GM18909 (cell line): ENCODE measurements around the gene DHX40.
"Not testable (repeated sequence)": the region's sequence is repeated elsewhere in the genome, so short reads cannot be mapped to it uniquely, and the experiment has no call there.

Experiments
- ATAC-seq: cut with Tn5 transposase; IDR thresholded peaks from one replicate; pipeline ENCODE4 v1.9.1; 2021; ENCODE audit warnings: mild to moderate bottlenecking; ENCODE audit not compliant: unreplicated experiment, poor library complexity

Gene DHX40

DNA sequence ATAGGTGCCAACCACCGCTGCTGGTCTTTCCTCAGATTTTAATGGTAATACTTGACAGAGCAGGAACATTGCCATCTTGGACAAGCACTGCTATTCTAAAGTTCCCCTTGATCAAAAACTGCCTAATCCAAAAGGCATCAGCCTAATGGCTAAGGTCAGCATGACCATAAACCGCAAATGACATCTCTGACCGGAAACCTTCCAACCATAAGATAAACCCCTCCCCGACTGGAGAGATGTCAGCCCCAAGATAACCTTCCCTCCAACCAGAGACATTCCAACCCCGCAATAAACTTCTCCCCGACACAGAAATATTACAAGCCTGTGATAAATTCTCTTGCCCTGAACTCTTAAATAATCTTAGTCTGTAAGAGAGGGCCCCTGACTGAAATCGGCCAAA is 7.4 kb upstream of the DHX40 start:
- no peak for ATAC-seq

DNA sequence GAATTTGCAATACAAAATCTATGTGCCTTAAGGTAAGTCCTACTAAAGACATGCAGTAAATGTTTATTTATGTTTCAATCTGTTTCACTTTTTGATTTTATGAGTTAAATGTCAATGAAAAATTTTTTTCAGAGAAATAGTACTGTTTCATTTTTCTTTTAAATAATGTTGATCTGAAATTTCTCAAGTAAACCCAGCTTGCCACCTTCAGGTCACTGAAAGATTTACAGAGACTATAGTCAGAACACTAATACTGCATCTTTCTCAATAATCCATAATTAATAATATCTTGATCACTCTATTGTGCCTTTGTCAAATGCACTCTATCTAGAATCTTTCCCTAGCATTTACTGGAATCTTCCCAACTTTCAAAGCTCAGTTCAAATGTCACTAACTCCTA is 6.5 kb upstream of the DHX40 start:
- no peak for ATAC-seq

DNA sequence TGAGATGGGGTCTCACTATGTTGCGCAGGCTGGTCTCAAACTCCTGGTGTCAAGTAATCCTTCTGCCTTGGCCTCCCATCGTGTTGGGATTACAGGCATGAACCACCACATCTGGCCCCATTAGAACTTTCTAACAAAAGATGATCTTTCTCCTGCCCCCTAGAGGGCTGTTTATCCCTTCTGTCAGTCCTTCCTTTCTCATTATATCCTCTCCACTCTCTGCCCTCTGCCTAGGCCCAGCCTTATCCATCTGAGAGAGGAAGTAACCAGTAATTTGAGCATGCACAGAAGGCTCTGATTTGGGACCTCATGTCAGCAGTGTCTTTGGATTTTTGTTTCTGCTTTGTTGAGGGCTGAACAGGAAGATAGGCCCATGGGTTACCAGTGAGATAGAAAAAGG is 4.4 kb upstream of the DHX40 start:
- ATAC-seq = no peak

DNA sequence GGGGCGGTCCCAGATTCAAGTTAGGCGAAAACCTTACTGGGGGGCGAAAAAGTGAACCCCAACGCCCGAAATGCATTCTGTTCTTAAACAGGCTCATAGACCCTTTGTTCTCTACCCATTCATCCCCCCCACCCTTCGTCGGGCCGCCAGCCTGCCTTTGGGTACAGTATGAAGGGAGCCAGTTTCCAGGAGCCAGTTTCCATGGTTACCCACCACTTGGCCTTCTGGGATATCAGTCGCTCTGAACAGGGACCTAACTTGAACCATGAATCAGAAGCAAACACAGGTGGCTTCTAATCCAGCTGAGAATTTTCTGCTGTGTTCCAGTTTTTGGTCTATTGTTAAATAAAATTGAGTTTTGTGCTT is 532 bp downstream of the DHX40 start:
- ATAC-seq = peak; percentile 49

DNA sequence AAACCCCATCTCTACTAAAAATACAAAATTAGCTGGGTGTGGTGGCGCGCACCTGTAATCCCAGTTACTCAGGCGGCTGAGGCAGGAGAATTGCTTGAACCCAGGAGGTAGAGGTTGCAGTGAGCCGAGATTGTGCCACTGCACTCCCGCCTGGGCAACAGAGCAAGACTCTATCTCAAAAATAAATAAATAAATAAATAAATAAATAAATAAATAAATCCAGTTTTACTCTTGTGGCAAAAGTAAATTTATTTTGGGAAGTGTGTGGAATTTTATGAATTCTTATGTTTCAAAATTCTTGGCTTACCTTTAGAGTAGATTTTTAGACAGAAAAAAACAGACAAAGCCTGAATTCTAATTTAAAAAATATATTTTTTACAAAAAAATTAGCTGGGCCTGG is 3.7 kb downstream of the DHX40 start:
- ATAC-seq = not testable (repeated sequence)

DNA sequence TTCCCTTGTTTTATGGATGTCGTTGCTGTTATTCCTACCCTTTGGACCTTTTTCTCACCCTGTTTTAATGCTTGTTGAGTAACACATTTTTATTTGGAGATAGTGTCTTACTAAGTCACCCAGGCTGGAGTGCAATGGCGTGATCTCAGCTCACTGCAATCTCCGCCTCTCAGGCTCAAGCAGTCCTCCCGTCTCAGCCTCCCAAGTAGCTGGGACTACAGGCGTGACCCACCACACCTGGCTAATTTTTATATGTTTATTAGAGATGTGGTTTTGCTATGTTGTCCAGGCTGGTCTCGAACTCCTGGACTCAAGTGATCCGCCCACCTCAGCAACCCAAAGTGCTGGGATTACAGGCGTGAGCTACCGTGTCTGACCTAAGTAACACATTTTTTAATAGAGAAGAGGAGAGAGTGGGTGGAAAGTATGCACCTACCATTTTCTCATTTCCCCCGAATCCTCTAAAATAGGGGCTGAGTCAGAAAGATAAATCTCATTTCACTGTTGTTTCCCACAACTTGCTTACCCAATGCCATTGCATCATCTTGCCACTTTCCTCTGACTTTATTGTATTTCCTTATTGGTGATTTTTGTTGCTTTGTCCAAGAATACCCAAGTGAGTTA is 7.0 kb downstream of the DHX40 start:
- ATAC-seq = no peak

DNA sequence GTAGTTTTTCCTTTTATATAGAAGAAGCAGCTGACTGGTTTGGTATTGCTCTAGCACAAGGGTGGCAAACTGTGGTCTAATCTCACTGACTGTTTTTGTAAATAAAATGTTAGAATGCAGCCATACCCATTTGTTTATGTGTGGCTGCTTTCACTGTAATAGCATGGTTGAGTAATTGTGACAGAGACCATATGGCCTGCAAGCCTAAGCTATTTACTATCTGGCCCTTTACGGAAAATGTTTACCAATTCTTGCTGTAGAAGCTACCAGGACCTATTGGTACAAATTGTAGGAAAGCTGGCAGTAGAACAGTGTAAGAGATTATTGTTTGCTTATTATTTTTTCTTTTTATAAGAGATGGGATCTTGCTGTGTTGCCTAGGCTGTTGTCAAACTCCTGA is 18.8 kb downstream of the DHX40 start:
- ATAC-seq = not testable (repeated sequence)

DNA sequence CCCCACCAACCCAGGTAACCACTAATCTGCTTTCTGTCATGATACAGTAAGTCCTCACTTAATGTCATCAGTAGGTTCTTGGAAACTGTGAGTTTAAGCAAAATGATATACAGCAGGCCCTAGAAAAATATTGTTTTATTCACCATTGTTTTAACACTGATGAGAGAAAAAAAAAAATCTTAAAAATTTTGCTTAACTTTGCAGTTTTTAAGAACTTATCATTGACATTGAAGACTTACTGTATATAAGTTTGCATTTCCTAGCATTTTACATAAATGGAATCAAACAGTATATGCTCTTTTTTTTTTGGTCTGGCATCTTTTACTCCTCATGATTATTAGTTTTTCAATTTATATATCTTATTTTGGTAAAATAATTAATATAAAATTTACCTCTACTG is 34.8 kb downstream of the DHX40 start:
- no peak for ATAC-seq

DNA sequence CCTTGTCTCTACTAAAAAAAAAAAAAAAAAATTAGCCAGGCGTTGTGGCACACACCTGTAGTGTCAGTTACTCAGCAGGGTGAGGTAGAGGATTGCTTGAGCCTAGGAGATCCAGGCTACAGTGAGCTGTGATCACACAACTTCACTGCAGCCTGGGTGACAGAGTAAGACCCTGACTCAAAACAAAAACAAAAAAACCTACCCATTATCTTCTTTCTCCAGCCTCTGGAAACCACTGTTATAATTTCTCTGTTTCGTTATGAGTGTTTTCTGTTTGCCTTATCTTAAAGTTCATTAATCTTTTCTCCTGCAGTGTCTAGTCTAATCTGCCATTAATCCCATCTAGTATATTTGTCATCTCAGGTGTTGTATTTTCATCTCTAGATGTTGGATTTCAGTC is 35.7 kb downstream of the DHX40 start:
- peak; percentile 44 for ATAC-seq

DNA sequence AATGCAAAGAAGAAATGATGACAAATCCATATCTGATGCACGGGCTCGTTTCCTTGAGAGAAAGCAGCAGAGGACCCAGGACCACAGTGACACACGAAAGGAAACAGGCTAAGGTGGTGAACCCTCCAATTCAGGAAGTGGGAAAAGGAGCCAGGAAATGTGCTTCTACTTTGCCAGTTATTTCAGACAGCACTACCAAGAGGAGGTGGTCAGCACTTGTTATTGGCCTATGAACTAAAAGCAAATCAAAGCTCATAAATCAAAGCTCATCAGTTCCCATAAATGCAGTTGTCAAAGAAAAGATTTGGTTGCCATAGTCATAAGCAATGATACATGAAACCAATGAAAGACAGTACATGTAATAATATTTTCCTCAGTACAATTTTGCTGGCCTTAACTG is 41.7 kb downstream of the DHX40 start:
- ATAC-seq = no peak

DNA sequence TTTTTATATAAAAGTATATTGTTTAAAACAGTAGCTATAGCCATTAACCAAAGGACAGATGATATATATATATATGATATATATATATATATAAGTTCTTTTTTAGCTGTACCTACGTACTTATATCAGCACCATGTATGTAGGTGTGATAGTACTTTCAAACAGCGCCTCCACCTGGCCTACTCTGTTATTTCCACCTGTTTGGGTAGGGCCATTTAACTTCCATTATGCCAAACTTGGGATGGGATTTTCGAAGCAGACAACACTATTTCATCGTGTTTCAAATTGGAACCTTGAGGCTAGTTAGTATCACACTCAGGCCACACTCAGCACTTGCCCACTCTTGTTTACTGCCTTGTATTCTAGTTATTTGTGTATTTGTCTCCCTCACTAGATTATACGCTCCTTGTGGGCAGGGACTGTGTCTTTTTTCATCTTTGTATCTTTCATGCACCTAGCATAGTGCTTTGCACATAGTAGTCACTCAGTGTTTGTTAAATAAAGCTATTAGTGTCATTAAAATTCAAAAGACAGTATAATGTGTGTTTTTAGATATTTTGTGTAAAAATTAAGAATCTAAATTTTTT is 42.5 kb downstream of the DHX40 start:
- no peak for ATAC-seq

DNA sequence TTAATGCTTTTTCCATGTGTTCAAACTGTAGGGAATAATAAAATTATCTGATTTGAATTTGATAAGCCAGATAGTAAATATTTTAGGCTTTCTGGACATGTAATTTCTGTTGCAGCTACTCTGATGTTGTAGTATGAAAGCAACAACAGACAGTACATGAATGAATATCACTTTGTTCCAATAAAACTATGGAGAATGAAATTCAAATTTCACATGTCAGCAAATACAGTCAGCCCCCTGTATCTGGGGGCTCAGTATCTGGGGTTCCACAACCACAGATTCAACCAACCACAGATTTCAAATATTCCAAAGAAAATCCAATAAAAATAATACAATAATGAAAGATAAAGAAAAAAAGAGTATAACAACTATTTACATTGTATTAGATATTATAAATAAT is 46.1 kb downstream of the DHX40 start:
- ATAC-seq = no peak

DNA sequence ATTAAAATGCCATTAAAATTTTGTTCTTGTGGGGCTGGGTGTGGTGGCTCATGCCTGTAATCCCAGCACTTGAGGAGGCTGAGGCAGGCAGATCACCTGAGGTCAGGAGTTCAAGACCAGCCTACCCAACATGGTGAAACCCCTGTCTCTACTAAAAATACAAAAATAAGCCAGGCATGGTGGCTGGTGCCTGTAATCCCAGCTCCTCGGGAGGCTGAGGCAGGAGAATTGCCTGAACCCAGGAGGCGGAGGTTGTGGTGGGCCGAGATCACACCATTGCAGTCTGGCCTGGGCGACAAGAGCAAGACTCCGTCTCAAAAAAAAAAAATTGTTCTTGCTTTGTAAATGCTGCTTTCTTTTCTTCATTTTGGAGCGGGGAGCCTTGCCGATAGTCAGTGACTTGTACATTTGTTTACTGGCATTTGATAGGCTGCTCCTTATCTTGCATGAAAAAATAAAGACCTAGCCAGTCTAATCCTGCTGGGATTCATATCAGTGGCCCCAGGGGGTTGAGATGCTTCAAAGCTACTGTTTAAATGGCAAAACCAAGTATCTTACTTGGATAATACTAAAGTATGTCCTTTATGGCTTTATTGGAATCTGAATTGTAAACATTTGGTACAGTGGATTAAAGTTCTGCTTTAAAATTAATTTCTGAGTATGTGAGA is 51.0 kb downstream of the DHX40 start:
- ATAC-seq = no peak

DNA sequence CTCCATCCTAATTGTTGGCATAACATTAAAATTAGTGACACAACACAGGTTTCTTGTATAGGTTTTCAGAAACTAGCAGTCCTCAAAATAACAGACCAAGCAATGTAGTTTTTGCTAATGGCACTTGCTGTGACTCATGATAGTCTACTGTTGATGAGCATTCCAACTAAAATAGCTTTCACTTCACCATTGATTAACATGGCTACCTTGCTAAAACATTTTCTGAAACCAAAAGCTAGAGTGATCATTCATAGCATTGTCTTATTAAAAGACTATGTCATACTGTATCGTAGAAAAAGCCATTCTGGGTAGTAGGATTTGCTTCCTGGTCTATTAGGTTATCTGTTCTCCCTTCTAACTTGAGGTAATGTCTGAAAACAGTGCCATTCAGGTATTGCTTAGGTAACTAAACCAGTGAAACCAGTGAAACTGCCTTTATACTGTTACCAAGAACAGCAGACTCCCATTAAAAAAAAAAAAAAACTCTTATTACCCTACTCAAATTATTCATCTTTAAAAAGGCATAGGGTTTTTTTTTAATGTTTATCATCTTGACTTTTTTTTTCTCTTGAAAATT is 51.8 kb downstream of the DHX40 start:
- no peak for ATAC-seq

DNA sequence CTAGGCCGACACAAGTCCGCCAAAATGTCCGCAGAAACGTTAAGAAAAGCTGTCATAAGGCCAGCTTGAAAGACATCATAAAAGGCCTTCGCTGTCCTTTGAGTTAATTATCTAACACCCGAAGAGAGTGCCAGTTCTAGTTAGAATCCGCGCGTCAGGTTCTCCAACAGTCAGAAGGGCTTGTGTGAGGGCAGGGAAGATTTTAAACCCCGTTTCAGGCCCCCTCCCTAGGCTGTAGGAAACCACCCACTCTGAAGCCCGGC is 53.6 kb downstream of the DHX40 start:
- ATAC-seq = no peak

DNA sequence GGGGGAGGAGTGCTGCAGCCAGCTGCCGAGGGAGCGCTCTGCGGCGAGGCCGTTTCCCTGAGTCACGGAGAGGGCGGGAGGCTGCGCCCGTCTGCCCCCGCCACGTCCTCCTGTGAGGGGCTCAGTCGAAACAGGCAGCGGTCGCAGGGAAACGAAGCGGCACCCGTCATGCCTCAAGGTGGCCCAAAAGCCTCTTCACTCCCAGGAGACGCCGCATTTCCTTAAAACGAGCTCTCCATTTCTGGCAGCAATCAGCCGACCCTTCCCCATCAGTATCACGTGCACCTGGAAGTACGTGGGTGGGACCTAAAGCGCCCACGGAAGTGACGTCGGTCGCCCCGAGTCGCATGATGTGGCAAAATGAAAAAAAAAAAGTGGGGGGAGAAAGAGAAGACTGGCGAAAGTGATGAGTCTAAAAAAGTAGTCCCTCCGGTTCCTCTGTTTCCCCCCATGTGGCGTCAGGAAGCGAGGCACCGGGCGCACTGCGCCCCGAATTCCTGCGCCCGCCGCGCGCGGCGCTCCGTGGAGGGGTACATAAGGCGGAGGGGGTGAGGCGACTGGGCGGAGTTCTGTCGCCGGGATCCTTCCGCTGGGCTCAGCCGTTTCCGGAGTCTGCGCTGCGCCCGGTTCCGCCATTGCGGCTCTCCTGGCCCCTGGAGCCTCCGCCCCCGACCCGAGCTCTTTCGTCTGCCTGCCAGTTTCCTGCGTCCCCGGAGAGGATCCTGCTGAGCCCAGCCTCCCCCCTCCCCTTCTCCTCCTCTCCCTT is 54.1 kb downstream of the DHX40 start, which contains the start of gene CLTC:
Gene CLTC (plus strand): TSS at position 598 of the 766 bp plus-strand sequence. CDS start 237 bp downstream, outside the sequence.
- peak; percentile 82 for ATAC-seq

DNA sequence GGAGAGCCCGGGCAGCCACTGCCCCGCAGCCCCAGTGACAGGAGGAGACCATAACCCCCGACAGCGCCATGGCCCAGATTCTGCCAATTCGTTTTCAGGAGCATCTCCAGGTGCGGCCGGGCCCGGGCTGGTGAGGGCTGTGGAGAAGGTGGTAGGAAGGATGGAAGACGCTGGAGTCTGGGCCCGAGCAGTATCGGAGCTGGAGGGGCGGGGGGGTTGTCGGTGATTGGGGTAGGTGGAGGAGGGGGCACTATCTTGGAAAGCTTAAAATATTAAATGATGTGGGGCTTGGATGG is 54.6 kb downstream of the DHX40 start:
- peak; percentile 11 for ATAC-seq

DNA sequence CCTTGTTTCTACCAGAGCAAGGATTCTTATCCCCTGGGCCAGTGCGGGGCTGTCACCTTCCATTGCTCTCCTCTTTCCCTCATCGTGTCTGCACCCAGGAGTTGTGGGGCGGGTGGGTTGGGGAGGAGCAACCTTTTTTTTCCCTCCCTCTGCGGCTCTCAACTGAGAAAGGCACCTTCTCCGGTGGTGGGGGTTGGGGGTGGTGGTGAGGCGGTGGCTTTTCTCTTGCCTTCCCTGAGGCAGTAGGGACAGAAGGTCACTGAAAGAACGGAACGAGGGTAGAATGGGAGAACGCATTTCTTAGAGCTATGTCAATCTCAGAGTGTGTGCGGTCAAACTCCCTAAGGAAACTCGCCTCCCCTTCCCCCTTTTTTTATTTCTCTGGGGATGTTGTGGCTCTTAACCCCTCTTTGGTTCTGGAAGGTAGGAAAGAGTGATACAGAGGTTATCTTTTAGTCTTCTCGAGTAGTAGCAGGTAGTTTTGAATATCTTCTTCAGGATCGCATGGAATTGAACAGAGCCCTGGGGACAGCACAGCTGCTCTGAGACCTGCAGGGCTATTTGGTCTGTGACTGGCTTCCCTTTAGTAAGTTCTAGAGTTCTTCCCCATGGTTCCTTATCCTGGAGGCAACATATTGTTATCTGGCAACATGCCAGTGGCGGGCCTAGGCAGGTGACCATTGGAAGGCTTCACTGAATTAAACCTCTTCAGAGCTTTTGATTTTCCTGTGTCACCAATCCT is 55.3 kb downstream of the DHX40 start:
- ATAC-seq = no peak

DNA sequence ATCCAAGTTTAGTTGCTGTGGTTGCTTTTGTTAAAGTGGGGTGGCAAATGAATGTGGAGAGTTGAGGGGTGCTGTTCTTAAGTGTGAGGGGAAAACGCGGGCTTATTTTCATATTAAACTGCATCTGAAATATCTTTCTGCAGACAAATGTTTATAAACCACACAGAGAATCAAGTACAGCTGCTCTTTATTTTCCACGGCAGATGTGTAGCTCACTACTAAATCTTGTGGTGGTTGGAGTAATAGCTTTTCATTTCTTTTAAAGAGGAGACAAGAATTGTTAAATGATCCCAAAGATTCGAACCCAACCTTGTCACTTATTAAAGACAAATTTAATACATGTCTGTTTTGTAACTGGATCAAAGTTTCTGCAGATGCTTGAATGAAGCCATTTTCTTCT is 56.4 kb downstream of the DHX40 start:
- ATAC-seq = no peak

DNA sequence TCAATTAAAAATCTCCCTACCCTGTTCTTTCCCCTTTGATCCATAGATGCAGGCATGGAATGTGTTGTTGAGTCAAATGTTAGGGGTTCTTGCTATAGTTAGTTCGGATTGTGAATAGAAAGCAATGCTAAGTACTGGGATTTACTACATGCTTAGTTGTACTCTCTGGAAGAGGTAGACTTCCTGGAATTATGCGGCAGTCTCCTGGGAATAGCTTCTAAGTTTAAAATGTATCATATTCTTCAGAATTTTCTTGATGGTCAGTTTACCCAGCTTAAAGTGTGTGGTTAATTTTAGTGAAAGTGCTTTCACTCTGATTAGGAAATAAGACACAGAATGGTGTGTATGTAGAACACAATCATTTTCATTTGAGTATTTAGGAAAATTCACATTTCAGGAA is 57.7 kb downstream of the DHX40 start:
- ATAC-seq = no peak

DNA sequence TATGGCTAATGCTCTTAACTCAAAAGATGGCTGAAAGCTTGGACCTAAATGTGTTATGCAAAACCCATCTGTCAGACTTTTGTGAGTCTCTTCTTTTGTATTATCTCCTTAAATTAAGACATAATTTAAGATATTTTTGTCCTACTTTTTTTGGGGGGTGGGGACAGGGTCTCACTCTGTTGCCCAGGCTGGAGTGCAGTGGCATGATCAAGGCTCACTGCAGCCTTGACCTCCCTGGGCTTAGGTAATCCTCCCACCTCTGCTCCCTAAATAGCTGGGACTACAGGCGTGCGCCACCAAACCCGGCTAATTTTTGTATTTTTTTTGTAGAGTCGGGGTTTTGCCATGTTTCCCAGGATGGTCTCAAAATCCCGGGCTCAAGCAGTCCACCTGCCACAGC is 61.3 kb downstream of the DHX40 start:
- ATAC-seq = no peak
